Measurements from ENCODE around the gene PARM1.

Gene PARM1

DNA sequence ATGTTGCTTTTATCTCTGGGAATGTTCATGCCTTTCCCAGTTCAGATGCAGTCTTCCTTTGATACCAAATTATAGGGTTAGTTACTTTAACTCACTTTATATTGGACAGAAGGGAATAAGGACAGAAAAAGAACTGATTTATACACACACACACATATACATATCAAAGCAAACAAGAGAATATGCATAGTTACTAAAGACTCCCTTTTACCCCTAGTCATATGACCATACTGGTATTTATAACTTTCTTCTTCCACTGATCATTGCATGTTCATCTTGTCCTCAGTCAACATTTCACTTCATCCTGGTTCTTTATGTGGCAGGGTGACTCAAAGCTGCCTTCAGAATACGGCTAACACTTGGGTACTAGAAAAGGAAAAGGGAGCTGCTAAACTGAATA is 120.4 kb downstream of the PARM1 start:
- Histone ChIP-seq H3K27me3 (ENCODE audit: insufficient read depth, poor library complexity, severe bottlenecking) (no peaks in the 10 kb centered on the region), H3K27ac (ENCODE audit: poor library complexity, severe bottlenecking) (no peak overlapping the region), H3K9me3 (ENCODE audit: severe bottlenecking) (no peaks in the 10 kb centered on the region), H3K4me1 (ENCODE audit: insufficient read depth, poor library complexity, severe bottlenecking) (no peaks in the 10 kb centered on the region), H3K4me3 (ENCODE audit: severe bottlenecking) (no peak overlapping the region), H3K36me3 (ENCODE audit: low read depth) (no peaks in the 10 kb centered on the region)
- no peak for TF ChIP-seq CTCF (IDR thresholded peaks at IDR 0.05; ENCODE audit: poor library complexity, severe bottlenecking)
- no peak for ATAC-seq (ENCODE audit: low read depth)
- DNase-seq (ENCODE audit: low spot score): no peak

DNA sequence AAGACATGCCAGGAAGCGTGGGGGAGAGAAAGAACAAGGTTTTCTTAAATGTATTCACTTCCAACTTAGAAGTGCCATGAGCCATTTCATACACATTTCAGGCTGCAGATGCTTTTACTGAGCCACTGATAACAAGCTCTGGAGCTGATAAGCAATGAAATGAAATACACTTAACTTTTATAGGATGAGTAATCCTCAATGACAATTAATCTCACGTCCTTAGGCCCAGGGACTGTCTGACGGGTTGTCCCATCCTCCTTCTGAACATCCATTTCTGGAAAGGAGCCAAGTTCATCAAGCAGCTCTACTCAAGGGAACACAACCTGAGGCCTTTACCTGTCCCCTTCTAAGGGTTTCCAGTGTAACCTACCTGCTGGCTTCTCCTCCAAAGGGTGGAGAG is 121.2 kb downstream of the PARM1 start:
- H3K4me1 ChIP-seq (ENCODE audit: insufficient read depth, poor library complexity, severe bottlenecking): no peaks in the 10 kb centered on the region

GRCh38 chr4:75056277-75056676 is 123.4 kb downstream of the PARM1 start:
- DNase-seq (ENCODE audit: low spot score) (no peak), ATAC-seq (ENCODE audit: low read depth) (no peak)
- Histone ChIP-seq H3K9me3 (ENCODE audit: severe bottlenecking) (no peaks in the 10 kb centered on the region), H3K36me3 (ENCODE audit: low read depth) (no peaks in the 10 kb centered on the region), H3K4me3 (ENCODE audit: severe bottlenecking) (no peak overlapping the region), H3K4me1 (ENCODE audit: insufficient read depth, poor library complexity, severe bottlenecking) (no peaks in the 10 kb centered on the region), H3K27ac (ENCODE audit: poor library complexity, severe bottlenecking) (no peak overlapping the region), H3K27me3 (ENCODE audit: insufficient read depth, poor library complexity, severe bottlenecking) (no peaks in the 10 kb centered on the region)
- no peak for TF ChIP-seq CTCF (IDR thresholded peaks at IDR 0.05; ENCODE audit: poor library complexity, severe bottlenecking)

More for the DNA sequence above, 121.2 kb downstream of the PARM1 start:
- DNase-seq (ENCODE audit: low spot score) (no peak), ATAC-seq (ENCODE audit: low read depth) (no peak)
- Histone ChIP-seq H3K36me3 (ENCODE audit: low read depth) (no peaks in the 10 kb centered on the region), H3K9me3 (ENCODE audit: severe bottlenecking) (no peaks in the 10 kb centered on the region), H3K27me3 (ENCODE audit: insufficient read depth, poor library complexity, severe bottlenecking) (no peaks in the 10 kb centered on the region), H3K27ac (ENCODE audit: poor library complexity, severe bottlenecking) (no peak overlapping the region), H3K4me3 (ENCODE audit: severe bottlenecking) (no peak overlapping the region)
- TF ChIP-seq CTCF (IDR thresholded peaks at IDR 0.05; ENCODE audit: poor library complexity, severe bottlenecking): no peak

DNA sequence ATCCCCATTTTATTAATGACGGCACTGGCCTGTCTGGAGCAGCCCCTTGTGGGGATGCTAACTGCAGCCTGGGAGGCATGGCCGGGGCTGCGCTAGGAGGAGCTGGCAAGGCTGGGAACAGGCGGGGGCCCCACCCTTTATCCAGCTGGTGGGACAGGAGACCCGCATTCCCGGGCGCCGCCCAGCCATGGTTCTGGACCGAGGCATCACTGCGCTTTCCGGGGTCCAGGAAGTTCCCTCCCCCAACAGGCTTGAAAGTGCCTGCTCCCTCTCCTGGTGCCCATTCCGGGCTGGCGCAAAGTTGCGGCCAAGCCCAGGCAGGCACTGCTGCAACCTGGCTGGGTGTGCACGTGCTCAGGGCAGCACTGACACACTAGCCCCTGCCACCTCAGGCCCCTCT is 124.5 kb downstream of the PARM1 start:
- no peak overlapping the region for H3K27ac ChIP-seq (ENCODE audit: poor library complexity, severe bottlenecking)
- ATAC-seq (ENCODE audit: low read depth): no peak
- H3K4me1 ChIP-seq (ENCODE audit: insufficient read depth, poor library complexity, severe bottlenecking): no peaks in the 10 kb centered on the region
- DNase-seq (ENCODE audit: low spot score): no peak
- H3K4me3 ChIP-seq (ENCODE audit: severe bottlenecking): no peak overlapping the region
- no peak for TF ChIP-seq CTCF (IDR thresholded peaks at IDR 0.05; ENCODE audit: poor library complexity, severe bottlenecking)
- H3K9me3 ChIP-seq (ENCODE audit: severe bottlenecking): no peaks in the 10 kb centered on the region
- no peaks in the 10 kb centered on the region for H3K27me3 ChIP-seq (ENCODE audit: insufficient read depth, poor library complexity, severe bottlenecking)
- no peaks in the 10 kb centered on the region for H3K36me3 ChIP-seq (ENCODE audit: low read depth)

- no peak for ATAC-seq (ENCODE audit: low read depth)
- no peaks in the 10 kb centered on the region for H3K9me3 ChIP-seq (ENCODE audit: severe bottlenecking)
- DNase-seq (ENCODE audit: low spot score): no peak
- no peaks in the 10 kb centered on the region for H3K4me1 ChIP-seq (ENCODE audit: insufficient read depth, poor library complexity, severe bottlenecking)
- H3K36me3 ChIP-seq (ENCODE audit: low read depth): no peaks in the 10 kb centered on the region
- H3K4me3 ChIP-seq (ENCODE audit: severe bottlenecking): no peak overlapping the region
- no peaks in the 10 kb centered on the region for H3K27me3 ChIP-seq (ENCODE audit: insufficient read depth, poor library complexity, severe bottlenecking)
- TF ChIP-seq CTCF (IDR thresholded peaks at IDR 0.05; ENCODE audit: poor library complexity, severe bottlenecking): no peak
- no peak overlapping the region for H3K27ac ChIP-seq (ENCODE audit: poor library complexity, severe bottlenecking)
Measured at GRCh38 chr4:75058486-75058885, 125.6 kb downstream of the PARM1 start.

Measured in RWPE2 (cell line).